Stimulated activated CD4-positive, alpha-beta T cell treated with anti-CD3 and anti-CD28 coated beads, Interleukin-4, amount 100 ng/mL, for 48 hours (primary cell): ENCODE data around the gene DRC7.

Experiments used
- DNase-seq, 2 donors: peaks; one replicate each; pipeline ENCODE4 v3.0.0-alpha.2; 2020; ENCODE audit warnings: low read depth in 2 of 2

The DRC7 gene

DNA sequence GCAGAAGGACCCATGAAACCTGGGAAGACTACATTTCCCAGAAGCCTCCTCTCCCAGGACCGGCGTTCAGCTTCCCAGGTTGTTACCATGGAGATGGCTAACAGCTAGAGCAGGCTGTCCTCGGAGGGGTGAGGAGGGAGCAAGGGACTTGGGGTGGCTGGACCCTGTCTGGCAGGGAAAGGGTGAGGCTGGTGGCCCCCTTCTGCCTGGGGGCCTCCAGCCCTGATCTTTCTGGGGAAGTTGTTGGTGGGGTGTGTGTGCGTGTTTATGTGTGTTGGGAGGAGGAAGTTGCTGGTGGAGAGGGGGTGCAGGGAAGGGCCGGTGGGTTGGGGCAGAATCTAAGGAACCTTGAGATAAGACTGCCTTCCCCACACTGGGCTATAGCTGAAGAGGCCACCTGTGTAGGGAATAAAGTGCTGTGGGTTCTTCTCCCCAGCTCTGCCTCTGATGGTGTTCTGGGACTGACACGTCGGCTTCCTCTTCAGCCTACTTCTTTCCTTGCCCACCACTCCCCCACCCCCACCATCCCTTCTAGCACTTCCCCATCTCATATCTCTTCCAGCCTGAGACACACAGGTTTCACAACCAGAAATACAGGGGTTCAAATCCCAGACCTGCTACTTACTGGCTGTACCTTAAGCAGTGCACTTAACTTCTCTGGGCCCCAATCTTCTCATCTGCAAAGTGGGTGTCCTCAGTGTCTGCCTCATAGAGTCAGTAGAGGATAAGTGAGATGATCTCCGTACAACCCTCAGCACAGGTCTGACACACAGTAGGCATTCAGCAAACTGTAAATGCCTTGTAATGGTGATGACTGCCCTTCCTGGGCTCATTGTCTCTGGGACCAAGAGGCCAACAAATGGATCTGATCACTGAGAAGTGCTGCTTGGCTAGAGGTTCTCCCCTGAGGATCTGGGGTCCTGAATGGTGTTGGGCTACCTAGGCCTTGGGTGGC lies at the start of gene DRC7:
DRC7 (plus strand) TSS at position 82 of the 955 bp plus-strand sequence. CDS start 3,144 bp downstream, outside the sequence.
- peak in 1 of 2 donors; percentile 11 for DNase-seq

DNA sequence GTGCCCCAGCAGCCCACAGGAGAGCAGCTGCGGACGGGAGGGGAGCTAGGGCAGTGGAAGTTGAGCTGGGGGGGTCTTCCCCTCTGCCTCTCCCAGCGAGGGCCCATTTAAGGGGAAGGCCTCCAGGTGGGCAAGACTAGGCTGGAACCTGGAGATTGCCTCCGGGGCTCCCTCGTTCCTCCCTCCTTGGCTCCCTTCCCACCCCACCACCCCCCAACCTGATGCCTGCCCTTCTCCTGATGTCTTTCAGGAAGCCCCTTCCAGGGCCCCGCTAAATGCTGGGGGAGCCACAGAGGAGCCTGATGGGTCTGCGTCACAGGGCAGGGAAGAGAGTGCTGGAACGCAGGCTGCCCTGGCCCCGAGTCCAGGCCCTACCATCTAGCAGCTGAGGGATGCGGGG lies 49.4 kb upstream of the DRC7 start:
- no peak for DNase-seq

GRCh38 chr16:57645691-57646387 lies 48.8 kb upstream of the DRC7 start:
- DNase-seq, result no peak

DNA sequence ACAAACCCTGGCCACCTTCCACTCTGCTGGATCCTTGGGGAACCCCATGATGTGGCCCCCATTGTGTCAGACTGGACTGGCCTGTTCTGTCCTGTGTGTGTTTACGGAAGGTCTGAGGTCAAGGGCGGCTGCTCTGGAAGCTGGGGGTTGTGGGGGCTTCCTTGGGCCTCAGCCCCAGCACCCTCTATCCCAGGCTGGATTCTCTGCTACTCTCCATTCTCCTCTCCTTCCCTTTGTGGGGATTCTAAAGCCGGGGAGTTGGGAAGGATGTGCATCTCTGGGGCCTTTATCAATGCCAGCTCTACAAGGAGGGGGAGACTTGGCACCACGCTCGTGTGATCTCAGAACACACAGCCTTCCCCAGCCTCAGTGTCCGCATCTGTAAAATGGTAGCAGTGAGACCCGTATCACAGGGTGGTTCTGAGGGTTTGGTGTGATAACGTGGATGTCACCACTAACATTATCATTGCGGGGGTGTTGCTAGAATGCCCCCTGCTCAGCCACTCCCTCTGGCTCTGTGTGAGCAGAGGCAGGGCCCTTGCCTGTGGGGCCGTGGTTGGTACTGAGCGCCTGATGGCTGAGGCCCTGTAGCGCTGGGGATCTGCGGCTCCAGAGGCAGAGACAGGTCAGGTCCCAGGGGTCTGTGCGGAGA lies 48.1 kb upstream of the DRC7 start:
- no peak for DNase-seq

DNA sequence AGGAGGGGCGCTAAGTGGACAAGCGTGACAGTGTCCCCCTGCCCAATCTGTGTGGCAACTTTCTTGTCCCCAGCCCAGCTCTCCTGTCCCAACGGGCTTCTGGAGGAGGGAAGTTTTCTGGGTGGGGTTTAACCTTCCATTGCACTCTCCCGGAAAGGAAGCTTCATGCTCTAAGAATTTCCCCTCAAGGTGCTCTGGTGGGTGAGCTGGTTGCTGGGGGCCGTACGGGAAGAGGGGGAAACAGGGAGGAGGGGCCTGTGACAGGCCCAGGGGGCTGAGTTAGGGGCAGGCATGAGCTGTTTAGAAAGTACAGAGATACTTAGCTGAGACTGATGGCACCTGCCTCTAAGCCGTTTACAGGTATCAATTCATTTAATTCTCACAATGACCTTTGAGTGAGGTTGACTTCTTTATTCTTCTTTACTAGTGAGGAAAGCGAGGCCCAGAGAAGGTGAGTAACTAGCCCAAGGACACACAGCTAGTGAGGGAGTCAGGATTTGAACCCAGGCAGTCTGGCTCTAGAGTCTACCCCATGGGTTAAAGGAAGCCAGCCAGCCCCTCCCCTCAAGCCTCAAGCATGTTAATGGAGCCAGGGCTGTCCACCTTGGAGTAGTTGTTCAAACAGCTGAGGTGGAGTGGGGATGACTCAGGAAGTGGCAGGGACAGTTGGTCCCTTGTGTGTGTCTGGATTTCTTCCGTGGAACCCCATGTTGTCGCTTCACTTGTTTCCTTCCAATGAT lies 47.3 kb upstream of the DRC7 start:
- no peak for DNase-seq

- DNase-seq, result no peak
These were observed 46.5 kb upstream of the DRC7 start for GRCh38 chr16:57648125-57648524.

DNA sequence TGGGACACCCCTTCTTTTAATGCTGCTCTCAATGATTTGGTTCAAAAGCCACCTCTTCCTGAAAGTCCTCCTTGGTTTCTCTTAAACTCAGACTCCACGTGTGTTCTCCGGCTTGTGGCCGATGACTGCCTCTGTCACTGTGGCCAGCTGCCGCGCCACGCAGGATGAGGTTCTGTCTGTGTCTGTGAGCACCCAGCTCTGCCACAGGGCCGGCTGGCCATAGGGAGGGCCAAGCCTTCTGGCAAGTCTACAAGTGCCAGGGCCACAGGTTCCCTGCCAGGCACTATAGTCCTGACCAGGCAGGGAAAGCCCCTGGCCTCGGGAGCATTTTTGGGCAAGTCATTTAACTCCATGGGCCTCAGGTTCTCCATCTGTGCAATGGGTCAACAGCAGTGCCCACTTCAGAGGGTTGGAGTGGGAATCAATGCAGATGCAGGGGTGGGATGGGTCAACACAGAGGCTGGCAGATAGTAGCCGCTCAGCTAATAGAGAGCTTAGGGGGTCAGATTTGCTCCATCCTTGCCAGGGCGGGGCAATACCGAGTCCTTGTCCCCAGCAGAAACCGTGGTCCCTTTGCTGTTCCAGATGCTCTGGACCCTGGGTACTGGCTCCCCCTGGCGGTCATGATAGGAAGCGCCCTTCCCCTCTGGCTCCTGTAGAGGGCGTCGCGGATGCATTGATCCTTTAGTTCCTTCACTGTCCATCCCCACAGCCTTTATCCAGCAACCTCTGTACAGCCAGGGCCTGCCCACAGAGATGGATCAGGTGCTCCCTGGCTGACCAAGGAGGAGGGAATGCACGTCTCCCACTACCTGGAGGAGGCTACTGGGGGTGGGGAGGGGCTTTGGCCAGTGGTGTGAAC lies 45.8 kb upstream of the DRC7 start:
- peak; percentile 71 to 85 for DNase-seq

DNA sequence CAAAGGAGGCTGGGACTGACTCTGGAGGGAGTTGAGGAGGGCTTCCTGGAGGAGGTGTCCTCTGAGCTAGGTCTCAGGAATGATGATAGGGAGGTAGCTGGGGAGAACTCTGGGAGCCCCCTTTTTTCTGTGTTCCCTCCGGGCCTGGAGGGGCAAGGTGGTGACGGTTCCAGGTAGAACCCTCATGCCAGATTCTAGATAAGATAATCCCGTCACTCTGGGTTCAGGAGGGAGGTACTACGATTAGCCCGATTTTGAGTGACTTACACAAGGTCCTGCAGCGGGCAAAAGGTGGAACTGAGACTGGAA lies 45.2 kb upstream of the DRC7 start:
- DNase-seq, result no peak

GRCh38 chr16:57649846-57650245 lies 44.8 kb upstream of the DRC7 start:
- no peak for DNase-seq

DNA sequence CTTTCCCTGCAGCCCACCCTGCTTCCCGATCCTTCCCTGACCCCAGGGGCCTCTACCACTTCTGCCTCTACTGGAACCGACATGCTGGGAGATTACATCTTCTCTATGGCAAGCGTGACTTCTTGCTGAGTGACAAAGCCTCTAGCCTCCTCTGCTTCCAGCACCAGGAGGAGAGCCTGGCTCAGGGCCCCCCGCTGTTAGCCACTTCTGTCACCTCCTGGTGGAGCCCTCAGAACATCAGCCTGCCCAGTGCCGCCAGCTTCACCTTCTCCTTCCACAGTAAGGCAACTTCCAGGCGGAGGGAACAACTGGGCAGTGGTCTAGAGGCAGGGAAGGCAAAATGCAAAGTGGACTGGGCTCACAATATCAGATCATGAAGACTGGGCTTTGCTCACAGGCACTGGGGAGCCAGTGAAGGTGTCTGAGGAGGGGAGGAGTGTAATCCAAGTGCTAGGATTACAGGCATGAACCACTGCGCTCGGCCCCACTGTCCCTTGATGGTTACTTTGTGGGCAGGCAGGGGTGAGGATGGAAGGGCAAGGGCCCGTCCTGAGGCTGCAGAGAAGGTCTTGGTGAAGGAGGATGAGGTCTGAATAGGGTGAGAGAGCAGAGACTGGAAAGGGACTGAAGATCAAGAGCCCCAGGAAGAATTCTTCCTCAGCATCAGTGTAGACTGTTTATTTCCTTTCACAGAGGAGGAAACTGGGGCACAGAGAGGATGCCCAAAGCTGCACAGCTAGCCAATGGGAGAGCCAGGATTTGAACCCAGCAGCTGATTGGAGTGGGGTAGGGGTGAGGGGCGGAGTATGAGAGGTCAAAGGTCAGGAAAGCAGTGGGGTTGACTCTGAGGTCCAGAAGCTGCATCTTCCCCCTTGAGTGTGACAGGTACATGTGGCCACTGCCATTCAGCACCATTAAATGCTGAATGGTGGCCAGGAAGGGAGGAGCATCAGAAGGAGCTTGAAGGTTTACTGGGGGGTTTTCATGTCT lies 43.0 kb upstream of the DRC7 start:
- no peak for DNase-seq

GRCh38 chr16:57652695-57653471 lies 41.7 kb upstream of the DRC7 start:
- DNase-seq, result no peak

GRCh38 chr16:57653936-57654335 lies 40.7 kb upstream of the DRC7 start:
- DNase-seq, result no peak

DNA sequence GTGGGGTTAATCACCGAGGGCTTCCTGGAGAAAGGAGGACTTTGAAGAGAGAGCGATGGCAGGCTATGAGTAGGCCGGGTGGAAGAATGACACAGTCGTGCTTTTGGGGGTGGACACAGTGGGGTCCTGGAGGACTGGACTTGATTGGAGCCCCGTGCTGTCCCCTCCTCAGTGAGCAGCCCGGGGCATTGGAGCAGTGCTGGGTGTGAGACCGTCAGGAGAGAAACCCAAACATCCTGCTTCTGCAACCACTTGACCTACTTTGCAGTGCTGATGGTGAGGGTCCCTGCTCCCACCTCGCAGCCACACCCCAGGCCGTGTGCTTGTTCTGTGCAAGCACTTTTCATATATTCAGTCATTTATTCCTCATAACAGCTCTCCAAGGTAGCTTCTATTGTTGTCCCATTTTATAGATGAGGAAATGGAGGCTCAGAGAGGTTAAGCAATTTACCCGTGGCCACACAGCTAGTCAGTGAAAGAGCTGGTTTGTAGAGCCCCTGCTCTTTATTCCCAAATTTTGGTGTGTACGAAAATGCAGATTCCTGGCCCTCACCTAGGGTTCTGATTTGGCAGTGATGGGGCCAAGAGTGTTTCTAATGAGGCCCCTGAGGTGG lies 38.2 kb upstream of the DRC7 start:
- DNase-seq, result no peak

DNA sequence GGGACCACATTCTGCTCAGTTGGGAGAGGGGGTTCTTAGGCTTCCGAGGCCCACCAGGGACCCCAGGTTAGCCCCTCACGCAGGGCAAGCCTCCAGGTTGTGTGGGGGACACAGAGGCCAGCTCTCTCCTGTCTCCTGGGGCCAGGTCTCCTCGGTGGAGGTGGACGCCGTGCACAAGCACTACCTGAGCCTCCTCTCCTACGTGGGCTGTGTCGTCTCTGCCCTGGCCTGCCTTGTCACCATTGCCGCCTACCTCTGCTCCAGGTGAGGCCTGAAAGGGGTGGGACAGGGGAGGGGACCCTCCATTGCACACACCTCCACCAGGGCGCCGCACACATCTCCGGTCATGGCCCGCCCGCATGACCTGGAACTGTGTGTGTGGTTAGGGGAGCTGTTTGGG lies 37.4 kb upstream of the DRC7 start:
- DNase-seq, result no peak

- no peak for DNase-seq
These were observed 36.3 kb upstream of the DRC7 start for GRCh38 chr16:57658130-57658877.

DNA sequence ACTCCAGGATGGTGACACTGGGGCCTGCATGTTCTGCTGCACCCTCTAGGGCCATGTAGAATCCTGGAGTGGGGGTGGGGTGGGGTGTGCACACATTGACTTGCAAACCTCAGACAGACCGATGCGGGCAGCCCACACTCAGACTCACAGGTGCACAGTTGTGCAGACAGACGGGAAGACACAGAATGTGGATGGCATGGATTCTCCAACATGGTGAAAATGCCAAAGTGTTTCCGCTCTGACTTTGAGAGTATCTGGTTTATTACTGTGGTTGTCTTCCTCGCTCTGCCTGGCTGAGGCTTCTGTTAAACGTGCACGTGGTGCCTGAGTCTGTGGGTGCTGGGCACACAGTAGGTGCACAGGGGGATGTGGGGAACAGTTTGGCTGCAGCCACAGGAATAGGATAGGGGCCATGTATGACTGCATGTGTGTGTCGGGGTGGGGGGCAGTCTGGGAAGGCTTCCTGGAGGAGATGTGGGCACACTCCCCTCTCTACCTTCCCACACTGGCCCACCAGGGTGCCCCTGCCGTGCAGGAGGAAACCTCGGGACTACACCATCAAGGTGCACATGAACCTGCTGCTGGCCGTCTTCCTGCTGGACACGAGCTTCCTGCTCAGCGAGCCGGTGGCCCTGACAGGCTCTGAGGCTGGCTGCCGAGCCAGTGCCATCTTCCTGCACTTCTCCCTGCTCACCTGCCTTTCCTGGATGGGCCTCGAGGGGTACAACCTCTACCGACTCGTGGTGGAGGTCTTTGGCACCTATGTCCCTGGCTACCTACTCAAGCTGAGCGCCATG lies 35.5 kb upstream of the DRC7 start:
- DNase-seq, result no peak
